HFF-Myc (cell line): ENCODE results near the gene HSPA14.
"Not testable (repeated sequence)": the region's sequence is repeated elsewhere in the genome, so short reads cannot be mapped to it uniquely, and the experiment has no call there.

Source experiments
- DNase-seq: peaks from one replicate; pipeline ENCODE4 v3.0.0-alpha.2; 2011; ENCODE audit warnings: low read depth; ENCODE audit errors: extremely low read depth
- H3K4me3 ChIP-seq: replicated peaks from 2 replicates; pipeline ENCODE4 v1.5.1; 2011; ENCODE audit warnings: low read depth, mild to moderate bottlenecking, control low read depth, low read length
- CTCF ChIP-seq: IDR thresholded peaks from 2 replicates; pipeline ENCODE4 v1.5.1; 2012; ENCODE audit warnings: mild to moderate bottlenecking, low read depth, low read length, control low read depth; ENCODE audit errors: missing control alignments

The HSPA14 gene

GRCh38 chr10:14906765-14907164, 68.7 kb downstream of the HSPA14 start:
- no peak for TF ChIP-seq CTCF
- no peak for DNase-seq

GRCh38 chr10:14907591-14907990, 69.5 kb downstream of the HSPA14 start:
- DNase-seq, result not testable (repeated sequence)

More at GRCh38 chr10:14906765-14907164, 68.7 kb downstream of the HSPA14 start:
- H3K4me3 ChIP-seq, result no peak overlapping the region

GRCh38 chr10:14909101-14909500, 71.0 kb downstream of the HSPA14 start:
- no peak for TF ChIP-seq CTCF
- no peak for DNase-seq

More at GRCh38 chr10:14907591-14907990, 69.5 kb downstream of the HSPA14 start:
- not testable (repeated sequence) for H3K4me3 ChIP-seq

GRCh38 chr10:14910953-14911352, 72.8 kb downstream of the HSPA14 start:
- DNase-seq, result no peak
- no peak overlapping the region for H3K4me3 ChIP-seq
- TF ChIP-seq CTCF, result no peak

More at GRCh38 chr10:14909101-14909500, 71.0 kb downstream of the HSPA14 start:
- no peak overlapping the region for H3K4me3 ChIP-seq

GRCh38 chr10:14911801-14912200, 73.7 kb downstream of the HSPA14 start:
- no peak overlapping the region for H3K4me3 ChIP-seq
- DNase-seq, result no peak
- no peak for TF ChIP-seq CTCF

GRCh38 chr10:14916600-14916999, 78.5 kb downstream of the HSPA14 start:
- H3K4me3 ChIP-seq, result no peak overlapping the region
- DNase-seq, result no peak
- no peak for TF ChIP-seq CTCF

- TF ChIP-seq CTCF, result no peak
- no peak for DNase-seq
- H3K4me3 ChIP-seq, result no peak overlapping the region
Observed at GRCh38 chr10:14917827-14918226, 79.7 kb downstream of the HSPA14 start.
